HFF-Myc (cell line): Measurements from ENCODE around the gene EPB41L4A.
"Not testable (repeated sequence)": the region's sequence is repeated elsewhere in the genome, so short reads cannot be mapped to it uniquely, and the experiment has no call there.

Experiments
- DNase-seq: peaks from one replicate; pipeline ENCODE4 v3.0.0-alpha.2; 2011; ENCODE audit warnings: low read depth; ENCODE audit errors: extremely low read depth
- H3K4me3 ChIP-seq: replicated peaks from 2 replicates; pipeline ENCODE4 v1.5.1; 2011; ENCODE audit warnings: low read depth, mild to moderate bottlenecking, control low read depth, low read length
- CTCF ChIP-seq: IDR thresholded peaks from 2 replicates; pipeline ENCODE4 v1.5.1; 2012; ENCODE audit warnings: mild to moderate bottlenecking, low read depth, low read length, control low read depth; ENCODE audit errors: missing control alignments

The EPB41L4A gene

GRCh38 chr5:112234000-112234399 lies 185.1 kb downstream of the EPB41L4A start:
- TF ChIP-seq CTCF, result no peak
- no peak overlapping the region for H3K4me3 ChIP-seq
- DNase-seq, result no peak

GRCh38 chr5:112232667-112233066 lies 186.4 kb downstream of the EPB41L4A start:
- TF ChIP-seq CTCF, result no peak
- no peak overlapping the region for H3K4me3 ChIP-seq
- no peak for DNase-seq

GRCh38 chr5:112230606-112231005 lies 188.5 kb downstream of the EPB41L4A start:
- no peak overlapping the region for H3K4me3 ChIP-seq
- TF ChIP-seq CTCF, result no peak
- DNase-seq, result no peak

- no peak for DNase-seq
- H3K4me3 ChIP-seq, result no peak overlapping the region
- no peak for TF ChIP-seq CTCF
These were observed 190.4 kb downstream of the EPB41L4A start for GRCh38 chr5:112228667-112229066.

GRCh38 chr5:112227911-112228631 lies 191.0 kb downstream of the EPB41L4A start:
- no peak overlapping the region for H3K4me3 ChIP-seq
- no peak for TF ChIP-seq CTCF
- no peak for DNase-seq

DNA sequence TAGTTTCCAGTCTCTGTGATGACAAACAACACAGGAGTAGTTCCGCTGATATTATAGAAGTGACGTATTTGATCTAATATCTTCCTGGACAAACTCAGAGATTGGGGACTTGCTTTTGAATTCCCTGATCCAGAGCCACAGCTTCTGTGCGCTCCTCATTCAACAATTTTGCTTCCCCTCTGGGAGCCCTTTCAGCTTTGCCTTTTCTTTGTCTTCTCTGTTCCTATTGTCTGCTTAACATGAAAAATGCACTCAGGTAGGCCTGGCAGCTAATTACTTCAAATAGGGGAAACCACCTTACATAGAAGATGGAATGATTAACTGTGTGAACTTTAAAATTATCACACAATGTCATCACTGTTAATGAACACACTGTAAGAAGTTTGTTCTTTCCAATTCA lies 192.9 kb downstream of the EPB41L4A start:
- no peak for TF ChIP-seq CTCF
- H3K4me3 ChIP-seq, result no peak overlapping the region
- no peak for DNase-seq

DNA sequence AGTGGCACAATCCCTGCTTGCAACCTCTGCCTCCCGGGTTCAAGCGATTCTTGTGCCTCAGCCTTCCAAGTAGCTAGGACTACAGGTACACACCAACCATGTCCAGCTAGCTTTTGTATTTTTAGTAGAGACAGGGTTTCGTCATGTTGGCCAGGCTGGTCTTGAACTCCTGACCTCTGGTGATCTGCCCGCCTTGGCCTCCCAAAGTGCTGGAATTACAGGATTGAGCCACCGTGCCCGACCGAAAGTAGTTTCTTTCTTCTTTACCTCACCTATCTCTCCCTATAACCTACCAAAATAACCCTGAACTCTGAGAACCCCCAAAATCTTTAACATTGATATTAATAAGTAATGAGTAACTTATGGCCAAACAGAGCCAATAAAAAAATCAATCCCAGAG lies 196.1 kb downstream of the EPB41L4A start:
- not testable (repeated sequence) for DNase-seq, H3K4me3 ChIP-seq
